HEK293 (cell line): Measurements from ENCODE around the gene STMP1.

Experiments
- BCL11A ChIP-seq: fragments of 450-650 bp; formaldehyde crosslinking; IDR thresholded peaks from 2 replicates; pipeline ENCODE4 v1.5.1; 2016; ENCODE audit warnings: low read depth, missing biosample characterization, missing genetic modification characterization
- ZBTB10 ChIP-seq: fragments of 450-650 bp; formaldehyde crosslinking; IDR thresholded peaks from 2 replicates; pipeline ENCODE4 v1.5.1; 2016; ENCODE audit warnings: missing biosample characterization, missing genetic modification characterization
- ZBTB8A ChIP-seq: fragments of 450-650 bp; formaldehyde crosslinking; IDR thresholded peaks from 2 replicates; pipeline ENCODE4 v1.5.1; 2016; ENCODE audit warnings: missing biosample characterization, missing genetic modification characterization
- ZEB2 ChIP-seq: fragments of 450-650 bp; formaldehyde crosslinking; IDR thresholded peaks from 2 replicates; pipeline ENCODE4 v1.5.1; 2016; ENCODE audit warnings: missing biosample characterization, missing genetic modification characterization
- ZNF23 ChIP-seq: fragments of 450-650 bp; formaldehyde crosslinking; IDR thresholded peaks from 2 replicates; pipeline ENCODE4 v1.5.1; 2016; ENCODE audit warnings: missing biosample characterization, missing genetic modification characterization, borderline replicate concordance
- ZNF416 ChIP-seq: fragments of 450-650 bp; formaldehyde crosslinking; IDR thresholded peaks from 2 replicates; pipeline ENCODE4 v1.5.1; 2016; ENCODE audit warnings: missing biosample characterization, missing genetic modification characterization
- ZNF514 ChIP-seq: fragments of 450-650 bp; formaldehyde crosslinking; IDR thresholded peaks from 2 replicates; pipeline ENCODE4 v1.5.1; 2016; ENCODE audit warnings: missing biosample characterization, missing genetic modification characterization
- ZNF518A ChIP-seq: fragments of 450-650 bp; formaldehyde crosslinking; conservative IDR thresholded peaks from 2 replicates; pipeline ENCODE4 v1.5.1; 2016; ENCODE audit warnings: low read depth, missing biosample characterization, missing genetic modification characterization
- ZNF555 ChIP-seq: fragments of 450-650 bp; formaldehyde crosslinking; conservative IDR thresholded peaks from 2 replicates; pipeline ENCODE4 v1.5.1; 2017; ENCODE audit warnings: missing biosample characterization, mild to moderate bottlenecking, missing genetic modification characterization, inconsistent platforms
- ZNF768 ChIP-seq: fragments of 450-650 bp; formaldehyde crosslinking; IDR thresholded peaks from 2 replicates; pipeline ENCODE4 v1.5.1; 2018; ENCODE audit warnings: missing biosample characterization, mild to moderate bottlenecking, missing genetic modification characterization
- TF ChIP-seq, protein P1 (sequence below): fragments of 450-650 bp; formaldehyde crosslinking; IDR thresholded peaks from 2 replicates; pipeline ENCODE4 v1.5.1; 2016; ENCODE audit warnings: missing biosample characterization, missing genetic modification characterization

- TF ChIP-seq ZNF768 (no peak), ZNF518A (tag by site-specific recombination) (no peak), ZNF23 (tag by site-specific recombination) (no peak), ZNF514 (no peak), ZBTB8A (no peak), BCL11A (no peak), ZNF555 (tag by site-specific recombination) (no peak), ZEB2 (tag by site-specific recombination) (no peak), ZBTB10 (no peak), ZNF416 (no peak)
- TF ChIP-seq, protein P1, sequence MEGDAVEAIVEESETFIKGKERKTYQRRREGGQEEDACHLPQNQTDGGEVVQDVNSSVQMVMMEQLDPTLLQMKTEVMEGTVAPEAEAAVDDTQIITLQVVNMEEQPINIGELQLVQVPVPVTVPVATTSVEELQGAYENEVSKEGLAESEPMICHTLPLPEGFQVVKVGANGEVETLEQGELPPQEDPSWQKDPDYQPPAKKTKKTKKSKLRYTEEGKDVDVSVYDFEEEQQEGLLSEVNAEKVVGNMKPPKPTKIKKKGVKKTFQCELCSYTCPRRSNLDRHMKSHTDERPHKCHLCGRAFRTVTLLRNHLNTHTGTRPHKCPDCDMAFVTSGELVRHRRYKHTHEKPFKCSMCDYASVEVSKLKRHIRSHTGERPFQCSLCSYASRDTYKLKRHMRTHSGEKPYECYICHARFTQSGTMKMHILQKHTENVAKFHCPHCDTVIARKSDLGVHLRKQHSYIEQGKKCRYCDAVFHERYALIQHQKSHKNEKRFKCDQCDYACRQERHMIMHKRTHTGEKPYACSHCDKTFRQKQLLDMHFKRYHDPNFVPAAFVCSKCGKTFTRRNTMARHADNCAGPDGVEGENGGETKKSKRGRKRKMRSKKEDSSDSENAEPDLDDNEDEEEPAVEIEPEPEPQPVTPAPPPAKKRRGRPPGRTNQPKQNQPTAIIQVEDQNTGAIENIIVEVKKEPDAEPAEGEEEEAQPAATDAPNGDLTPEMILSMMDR, result no peak
These were observed 50.5 kb downstream of the STMP1 start for GRCh38 chr7:135712796-135713195.
